ENCODE data around the gene PARPBP. TPM values are rescaled to one million over a fixed set of nuclear protein-coding genes. Genes with fewer than 3 reads are reported as not detected.
"Not testable (repeated sequence)": the region's sequence is repeated elsewhere in the genome, so short reads cannot be mapped to it uniquely, and the experiment has no call there.

Gene PARPBP, protein sequence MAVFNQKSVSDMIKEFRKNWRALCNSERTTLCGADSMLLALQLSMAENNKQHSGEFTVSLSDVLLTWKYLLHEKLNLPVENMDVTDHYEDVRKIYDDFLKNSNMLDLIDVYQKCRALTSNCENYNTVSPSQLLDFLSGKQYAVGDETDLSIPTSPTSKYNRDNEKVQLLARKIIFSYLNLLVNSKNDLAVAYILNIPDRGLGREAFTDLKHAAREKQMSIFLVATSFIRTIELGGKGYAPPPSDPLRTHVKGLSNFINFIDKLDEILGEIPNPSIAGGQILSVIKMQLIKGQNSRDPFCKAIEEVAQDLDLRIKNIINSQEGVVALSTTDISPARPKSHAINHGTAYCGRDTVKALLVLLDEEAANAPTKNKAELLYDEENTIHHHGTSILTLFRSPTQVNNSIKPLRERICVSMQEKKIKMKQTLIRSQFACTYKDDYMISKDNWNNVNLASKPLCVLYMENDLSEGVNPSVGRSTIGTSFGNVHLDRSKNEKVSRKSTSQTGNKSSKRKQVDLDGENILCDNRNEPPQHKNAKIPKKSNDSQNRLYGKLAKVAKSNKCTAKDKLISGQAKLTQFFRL
- total RNA-seq: 9.0 and 13.0 TPM in 2 replicates

DNA sequence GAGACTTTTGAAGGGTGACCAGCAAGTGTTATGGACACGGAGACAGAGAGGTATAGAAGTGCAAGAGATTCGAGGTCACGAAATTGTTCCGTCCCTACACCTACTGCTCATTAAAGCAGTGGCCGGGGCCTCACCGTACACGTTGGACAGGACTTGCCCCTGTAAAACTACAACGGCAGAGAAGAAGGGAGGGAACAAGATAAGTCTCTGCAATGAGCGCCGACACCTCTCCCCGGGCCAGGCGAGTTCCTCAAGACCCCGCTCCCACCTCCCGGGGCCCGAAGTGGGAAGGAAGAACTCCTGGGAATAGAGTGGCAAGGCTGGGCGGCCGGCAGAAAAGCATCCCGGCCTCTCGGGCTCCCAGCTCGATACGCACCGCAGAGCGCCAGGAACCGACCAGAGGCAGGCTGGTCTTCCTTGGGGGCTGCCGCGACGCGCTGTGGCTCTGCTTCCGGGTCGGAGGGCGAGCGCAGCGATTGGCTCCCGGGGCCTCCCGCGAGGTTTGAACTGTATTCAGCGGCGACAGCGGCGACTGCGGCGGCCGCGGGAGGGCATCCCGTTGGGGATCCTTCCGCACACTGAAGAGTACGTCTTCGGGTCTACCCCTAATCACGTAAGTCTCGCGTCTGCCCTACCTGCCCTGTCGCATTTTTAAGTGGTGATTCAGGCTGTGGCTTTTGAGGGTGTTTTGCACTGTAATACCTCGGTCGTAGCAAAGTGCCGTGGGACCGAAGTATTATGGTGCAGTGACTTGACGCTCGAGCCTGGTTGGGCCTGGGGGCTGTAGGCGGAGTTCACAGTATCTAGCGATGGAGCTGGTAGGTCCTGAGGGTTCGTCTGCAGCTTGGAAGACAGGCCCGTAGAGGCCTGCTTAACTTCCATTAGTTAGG, at the start of gene PARPBP, which contains the start of gene NUP37:
TSS of gene PARPBP (plus strand) at position 510 of the 890 bp plus-strand sequence. CDS start 3,706 bp downstream, outside the sequence.
TSS of gene NUP37 (minus strand) at position 441 of the 890 bp plus-strand sequence. CDS start 1,596 bp downstream, outside the sequence.
- DNase-seq (ENCODE audit: low read depth): peak; percentile 71

DNA sequence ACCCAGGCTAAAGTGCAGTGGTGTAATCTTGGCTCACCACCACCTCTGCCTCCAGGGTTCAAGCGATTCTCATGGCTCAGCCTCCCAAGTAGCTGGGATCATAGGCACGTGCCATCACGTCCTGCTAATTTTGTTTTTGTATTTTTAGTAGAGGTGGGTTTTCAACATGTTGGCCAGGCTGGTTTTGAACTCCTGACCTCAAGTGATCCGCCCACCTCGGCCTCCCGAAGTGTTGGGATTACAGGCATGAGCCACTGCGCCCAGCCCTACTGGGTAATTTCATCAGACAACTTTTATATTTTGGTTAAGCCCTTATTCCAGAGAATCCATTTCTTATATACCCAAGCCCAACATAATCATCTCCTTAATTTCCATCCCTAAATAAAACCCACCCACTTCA, 47.9 kb upstream of the PARPBP start:
- DNase-seq (ENCODE audit: low read depth): not testable (repeated sequence)

DNA sequence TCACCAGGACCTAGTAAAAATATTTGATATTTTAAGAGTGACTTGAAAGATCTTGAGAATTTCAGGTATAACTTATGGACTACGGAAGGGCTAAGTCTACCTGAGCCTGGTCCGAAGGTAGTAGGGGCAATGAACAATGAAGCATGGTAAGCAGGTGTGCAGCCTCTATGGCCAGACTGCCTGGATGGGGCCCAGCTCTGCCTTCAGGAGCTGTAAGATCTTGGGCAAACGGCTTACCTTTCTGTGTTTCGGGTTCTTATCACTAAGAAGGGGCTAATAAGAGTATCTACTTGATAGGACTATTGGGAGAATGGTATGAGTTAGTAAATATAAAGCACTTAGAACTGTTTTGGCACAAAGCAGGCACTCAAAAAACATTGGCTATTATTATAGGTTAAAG, 39.1 kb upstream of the PARPBP start:
- DNase-seq (ENCODE audit: low read depth): no peak

DNA sequence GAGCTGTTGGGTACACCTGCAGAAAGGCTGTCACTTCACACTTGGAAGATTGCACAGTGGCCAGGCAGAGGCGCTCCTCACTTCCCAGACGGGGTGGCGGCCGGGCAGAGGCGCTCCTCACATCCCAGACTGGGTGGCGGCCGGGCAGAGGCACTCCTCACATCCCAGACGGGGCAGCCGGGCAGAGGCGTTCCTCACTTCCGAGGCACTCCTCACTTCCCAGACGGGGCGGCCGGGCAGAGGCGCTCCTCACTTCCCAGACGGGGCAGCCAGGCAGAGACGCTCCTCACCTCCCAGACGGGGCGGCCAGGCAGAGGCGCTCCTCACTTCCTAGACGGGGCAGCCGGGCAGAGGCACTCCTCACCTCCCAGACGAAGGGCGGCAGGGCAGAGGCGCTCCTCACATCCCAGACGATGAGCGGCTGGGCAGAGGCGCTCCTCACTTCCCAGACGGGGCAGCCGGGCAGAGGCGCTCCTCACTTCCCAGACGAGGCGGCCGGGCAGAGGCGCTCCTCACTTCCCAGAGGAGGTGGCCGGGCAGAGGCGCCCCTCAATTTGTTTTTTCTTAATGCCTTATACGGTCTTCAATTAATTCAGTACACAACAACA, 30.7 kb upstream of the PARPBP start:
- DNase-seq (ENCODE audit: low read depth): not testable (repeated sequence)

DNA sequence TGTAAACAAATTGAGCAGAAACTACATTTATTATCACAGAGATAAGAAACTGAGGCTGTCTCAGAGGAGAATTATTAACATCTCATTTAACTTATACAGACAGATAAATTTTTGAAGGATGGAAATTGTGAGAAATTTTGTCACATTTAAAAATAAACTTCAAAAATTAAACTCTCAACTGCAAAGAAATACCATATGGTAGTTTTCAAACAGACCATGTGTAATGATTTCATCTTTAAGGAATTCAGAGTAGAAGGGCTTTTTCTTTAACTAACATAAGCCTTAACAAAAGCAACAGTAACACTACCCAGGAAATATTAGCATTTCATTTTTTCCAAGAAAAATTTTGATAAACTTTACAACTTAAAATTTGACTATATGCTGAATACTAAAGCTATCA, 26.7 kb upstream of the PARPBP start:
- DNase-seq (ENCODE audit: low read depth): no peak

DNA sequence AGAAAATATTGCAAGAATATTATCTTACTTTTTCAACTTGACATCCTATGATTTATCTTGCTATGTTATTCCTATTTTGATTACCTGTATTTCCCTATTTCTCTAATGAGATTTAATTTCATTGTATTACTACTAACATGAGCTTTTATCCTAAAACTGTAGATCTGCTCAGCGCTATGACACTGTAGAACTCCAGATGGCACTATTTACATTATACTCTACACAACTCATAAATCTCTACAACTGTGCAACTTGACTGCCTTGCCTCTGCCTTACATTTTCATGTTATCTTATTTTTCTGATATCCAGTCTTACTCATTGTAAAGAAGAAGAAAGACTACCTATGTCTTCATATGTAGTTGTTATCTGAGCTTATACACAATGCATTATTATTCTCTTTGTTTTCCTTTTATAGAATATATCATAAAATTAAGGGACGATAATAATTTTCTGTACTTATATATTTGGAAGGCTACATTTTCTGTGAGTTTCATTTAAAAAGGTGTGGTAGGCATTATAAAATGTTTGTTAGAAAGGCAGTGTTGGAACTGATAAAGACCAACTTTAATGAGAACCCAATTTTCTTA, 24.2 kb upstream of the PARPBP start:
- DNase-seq (ENCODE audit: low read depth): peak; percentile 28

DNA sequence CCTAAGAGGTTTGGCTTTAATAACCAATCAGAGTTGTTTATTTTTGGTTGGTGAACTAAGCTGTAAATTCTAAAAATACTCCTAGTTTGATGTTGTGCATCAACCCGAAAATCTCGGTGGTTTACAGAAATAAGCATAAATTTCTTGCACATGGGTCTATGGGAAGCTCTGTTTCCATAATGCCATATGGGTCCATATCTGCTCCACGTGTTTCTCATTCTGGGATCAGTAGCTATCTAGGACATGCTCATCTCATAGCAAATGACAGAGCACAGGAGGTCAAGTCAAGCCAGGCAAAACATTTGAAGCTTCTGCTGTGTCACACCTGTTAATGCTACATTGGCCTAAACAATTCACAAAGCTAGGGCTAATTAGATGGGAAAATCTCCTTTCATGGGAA, 23.1 kb upstream of the PARPBP start:
- no peak for DNase-seq (ENCODE audit: low read depth)

DNA sequence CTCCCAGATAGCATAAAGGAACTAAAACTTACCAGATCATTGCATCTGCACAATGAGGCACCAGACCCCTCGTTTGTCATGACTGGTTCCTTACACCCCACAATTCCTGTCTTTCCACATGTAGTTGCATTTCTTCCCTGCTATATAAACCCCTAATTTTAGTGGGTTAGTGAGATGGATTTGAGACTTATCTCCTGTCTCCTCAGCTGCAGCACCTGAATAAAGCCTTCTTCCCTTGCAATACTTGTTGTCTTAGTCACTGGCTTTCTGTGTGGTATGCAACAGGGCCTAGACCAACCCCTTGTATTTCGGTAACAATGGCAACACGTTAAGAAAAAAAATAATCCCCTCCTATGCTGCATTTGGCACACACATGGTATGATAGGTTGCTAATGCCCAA, 13.1 kb upstream of the PARPBP start:
- DNase-seq (ENCODE audit: low read depth): no peak

DNA sequence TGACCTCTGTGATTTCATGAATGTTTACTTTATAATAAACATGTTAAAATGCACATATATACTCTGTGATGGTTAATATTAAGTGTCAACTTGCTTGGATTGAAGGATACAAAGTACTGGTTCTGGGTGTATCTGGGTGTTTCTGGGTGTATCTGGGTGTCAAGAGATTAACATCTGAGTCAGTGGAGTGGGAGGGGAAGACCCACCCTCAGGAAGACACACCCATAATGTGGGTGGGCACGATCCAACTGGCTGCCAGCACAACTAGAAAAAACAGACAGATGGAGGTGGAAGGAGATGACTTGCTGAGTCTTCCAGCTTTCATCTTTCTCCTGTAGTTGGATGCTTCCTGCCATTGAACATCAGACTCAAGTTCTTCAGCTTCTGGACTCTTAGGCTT, 12.0 kb upstream of the PARPBP start:
- no peak for DNase-seq (ENCODE audit: low read depth)

DNA sequence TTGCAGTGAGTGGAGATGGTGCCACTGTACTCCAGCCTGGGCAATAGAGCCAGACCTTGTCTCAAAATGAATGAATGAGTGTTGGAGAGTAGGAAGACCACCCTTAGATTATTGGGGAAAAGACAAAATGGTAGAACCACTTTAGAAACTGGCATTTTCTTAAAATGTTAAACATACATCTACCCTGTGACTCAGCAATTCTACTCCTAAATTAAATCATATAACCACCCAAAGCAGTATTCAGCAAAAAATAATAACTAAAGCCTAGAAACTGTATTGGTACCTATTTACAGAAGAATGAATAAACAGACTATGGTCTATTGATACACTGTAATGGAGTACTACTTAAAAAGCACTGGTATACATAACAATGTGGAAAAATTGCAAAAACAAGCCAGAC, 9.2 kb upstream of the PARPBP start:
- DNase-seq (ENCODE audit: low read depth): no peak

DNA sequence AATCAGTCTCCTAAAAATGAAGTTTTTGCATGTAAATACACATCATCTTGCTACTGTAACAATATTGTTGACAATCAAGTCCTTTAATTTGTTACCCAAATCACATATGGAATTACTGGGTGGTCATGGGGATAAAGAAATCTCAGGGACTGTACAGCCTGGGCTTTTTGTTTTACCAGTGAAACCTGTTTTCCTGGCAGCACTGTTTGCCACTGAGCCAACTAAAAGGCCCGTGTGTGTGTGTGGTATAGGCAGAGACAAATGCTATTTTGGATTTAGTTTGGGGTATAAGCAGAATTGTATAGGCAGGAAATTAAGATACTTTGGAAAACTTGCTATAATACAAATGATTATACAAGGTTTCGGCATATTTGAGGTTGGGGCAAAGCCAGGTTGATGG, 5.8 kb upstream of the PARPBP start:
- DNase-seq (ENCODE audit: low read depth): no peak

DNA sequence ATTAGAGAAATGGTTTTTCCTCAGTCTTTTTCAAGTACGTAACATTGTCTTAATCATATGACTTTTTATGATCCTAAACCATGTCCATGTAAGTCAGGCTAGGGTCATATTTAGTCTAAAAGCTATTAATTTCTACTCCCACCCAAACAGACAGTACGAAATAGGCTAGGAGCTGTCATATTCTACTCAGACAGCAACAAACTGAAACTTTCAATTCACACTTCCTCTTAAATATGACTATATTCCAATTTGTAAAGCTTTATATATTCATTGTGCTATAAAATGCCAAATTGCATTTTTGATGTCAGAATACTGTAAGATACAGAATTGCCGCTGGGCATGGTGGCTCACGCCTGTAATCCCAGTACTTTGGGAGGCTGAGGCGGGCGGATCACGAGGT, 3.6 kb upstream of the PARPBP start:
- no peak for DNase-seq (ENCODE audit: low read depth)

DNA sequence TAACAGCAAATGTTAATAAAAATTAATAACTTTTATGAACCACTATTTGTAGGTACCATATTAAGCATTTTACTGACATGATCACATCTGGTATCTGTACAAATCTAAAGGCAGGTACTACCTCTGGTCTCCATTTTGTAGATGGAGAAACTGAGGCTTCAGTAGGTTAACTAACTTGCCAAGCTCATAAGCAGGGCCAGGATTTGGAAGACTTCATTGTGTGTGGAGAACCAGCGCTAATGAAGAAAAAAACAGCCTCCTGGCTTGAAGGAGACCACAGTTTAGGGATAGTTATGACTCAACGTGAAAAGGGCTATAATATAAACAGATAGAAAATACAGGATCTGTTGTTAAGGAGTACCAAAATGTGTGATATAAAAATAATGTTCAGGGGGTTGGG, 1.1 kb upstream of the PARPBP start:
- no peak for DNase-seq (ENCODE audit: low read depth)

DNA sequence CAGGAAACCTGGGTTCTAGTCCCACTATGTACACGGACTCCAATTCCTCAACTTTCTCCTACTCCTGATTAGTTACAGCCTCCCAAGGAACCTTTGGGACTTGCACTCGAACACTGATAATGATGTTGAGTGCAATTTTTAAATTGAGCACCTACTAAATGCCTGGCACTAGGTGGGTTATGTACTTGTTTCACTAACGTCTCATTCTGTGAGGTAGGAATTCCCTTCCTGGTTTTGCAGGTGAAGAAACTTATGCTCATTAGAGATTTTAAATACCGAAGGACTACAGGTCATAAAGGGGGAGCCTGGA, 536 bp downstream of the PARPBP start:
- DNase-seq (ENCODE audit: low read depth): peak; percentile 15

DNA sequence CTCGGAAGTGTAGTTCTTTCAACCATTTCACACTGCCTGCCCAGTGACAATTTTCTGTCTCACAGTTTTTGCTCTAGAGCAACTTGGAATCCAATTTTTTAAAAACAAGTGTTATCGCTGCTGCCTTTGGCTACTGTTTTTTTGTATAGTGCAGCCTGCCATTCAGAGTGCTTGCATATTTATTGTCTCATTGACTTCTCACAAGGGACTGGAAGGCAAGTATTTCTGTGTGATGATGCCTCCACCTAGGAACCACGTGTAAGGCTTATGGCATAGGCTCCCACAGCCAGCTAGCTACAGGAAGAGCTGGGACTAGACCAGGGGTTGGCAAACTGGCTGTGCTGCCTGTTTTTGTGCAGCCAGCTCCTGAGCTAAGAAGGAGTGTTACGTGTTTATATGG, 903 bp downstream of the PARPBP start:
- DNase-seq (ENCODE audit: low read depth): peak; percentile 31

DNA sequence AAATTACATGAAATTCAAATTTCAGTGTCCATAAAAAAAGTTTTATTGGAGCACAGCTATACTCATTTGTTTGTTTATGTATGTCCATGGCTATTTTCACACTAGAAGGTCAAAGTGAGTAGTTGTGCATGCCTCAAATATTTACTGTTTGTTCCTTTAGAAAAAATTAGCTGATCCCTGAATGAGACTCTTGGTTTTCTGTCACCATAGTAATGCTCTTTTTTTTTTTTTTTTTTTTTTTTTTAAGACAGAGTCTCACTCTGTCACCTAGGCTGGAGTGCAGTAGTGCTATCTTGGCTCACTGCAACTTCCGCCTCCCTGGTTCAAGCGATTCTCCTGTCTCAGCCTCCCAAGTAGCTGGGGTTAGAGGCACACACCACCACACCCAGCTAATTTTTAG, 1.3 kb downstream of the PARPBP start:
- not testable (repeated sequence) for DNase-seq (ENCODE audit: low read depth)

DNA sequence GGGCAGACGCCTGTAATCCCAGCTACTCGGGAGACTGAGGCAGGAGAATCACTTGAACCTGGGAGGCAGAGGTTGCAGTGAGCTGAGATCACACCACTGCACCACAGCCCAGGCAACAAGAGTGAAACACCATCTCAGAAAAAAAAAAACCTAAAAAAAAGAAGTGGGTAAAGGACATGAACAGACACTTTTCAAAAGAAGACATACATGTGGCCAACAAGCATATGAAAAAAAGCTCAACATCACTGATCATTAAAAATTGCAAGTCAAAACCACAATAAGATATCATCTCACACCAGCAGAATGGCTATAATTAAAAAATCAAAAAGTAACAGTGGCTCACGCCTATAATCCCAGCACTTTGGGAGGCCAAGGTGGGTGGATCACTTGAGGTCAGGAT, 10.7 kb downstream of the PARPBP start:
- not testable (repeated sequence) for DNase-seq (ENCODE audit: low read depth)

DNA sequence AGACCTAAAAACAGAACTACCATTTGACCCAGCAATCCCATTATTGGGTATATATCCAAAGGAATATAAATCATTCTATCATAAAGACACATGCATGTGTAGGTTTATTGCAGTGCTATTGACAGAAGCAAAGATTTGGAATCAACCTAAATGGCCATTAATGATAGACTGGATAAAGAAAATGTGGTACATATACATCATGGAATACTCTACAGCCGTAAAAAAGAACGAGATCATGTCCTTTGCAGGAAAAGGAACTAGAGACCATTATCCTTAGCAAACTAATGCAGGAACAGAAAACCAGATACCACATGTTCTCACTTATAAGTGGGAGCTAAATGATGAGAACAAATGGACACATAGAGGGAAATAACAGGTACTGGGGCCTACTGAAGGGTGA, 11.5 kb downstream of the PARPBP start:
- not testable (repeated sequence) for DNase-seq (ENCODE audit: low read depth)

DNA sequence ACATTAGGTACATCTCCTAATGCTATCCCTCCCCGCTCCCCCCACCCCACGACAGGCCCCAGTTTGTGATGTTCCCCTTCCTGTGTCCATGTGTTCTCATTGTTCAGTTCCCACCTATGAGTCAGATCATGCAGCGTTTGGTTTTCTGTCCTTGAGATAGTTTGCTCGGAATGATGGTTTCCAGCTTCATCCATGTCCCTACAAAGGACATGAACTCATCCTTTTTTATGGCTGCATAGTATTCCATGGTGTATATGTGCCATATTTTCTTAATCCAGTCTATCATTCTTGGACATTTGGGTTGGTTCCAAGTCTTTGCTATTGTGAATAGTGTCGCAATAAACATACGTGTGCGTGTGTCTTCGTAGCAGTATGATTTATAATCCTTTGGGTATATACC, 17.6 kb downstream of the PARPBP start:
- DNase-seq (ENCODE audit: low read depth): not testable (repeated sequence)

DNA sequence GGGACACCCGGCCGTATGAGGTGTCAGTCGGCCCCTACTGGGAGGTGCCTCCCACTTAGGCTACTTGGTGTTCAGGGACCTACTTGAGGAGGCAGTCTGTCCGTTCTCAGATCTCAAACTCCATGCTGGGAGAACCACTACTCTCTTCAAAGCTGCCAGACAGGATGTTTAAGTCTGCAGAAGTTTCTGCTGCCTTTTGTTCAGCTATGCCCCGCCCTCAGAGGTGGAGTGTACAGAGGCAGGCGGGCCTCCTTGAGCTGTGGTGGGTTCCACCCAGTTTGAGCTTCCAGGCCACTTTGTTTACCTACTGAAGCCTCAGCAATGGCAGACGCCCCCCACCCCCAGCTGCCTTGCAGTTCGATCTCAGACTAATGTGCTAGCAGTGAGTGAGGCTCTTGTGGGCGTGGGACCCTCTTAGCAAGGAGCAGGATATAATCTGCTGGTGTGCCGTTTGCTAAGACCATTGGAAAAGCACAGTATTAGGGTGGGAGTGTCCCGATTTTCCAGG, 22.9 kb downstream of the PARPBP start:
- DNase-seq (ENCODE audit: low read depth): not testable (repeated sequence)

DNA sequence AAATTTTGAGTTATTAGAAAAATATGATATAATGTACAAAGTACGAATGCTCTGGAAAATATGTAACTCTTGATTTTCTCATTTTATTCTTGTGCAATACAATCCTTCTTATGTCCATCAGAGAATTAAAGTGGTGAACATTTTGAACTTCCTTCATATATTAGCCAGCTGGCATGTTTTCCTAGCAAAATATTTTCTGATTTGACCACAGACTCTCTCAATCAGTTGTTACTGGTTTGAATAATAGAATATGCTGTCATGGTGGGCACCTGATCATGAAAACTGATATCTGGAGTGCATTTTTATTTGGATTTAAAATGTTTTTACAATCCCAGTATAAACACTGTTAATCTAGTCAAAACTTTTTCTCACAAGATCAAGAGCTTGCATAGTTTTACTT, 24.2 kb downstream of the PARPBP start:
- DNase-seq (ENCODE audit: low read depth): no peak

Measured in renal cortical epithelial cell (primary cell).